Mesendoderm (in vitro differentiated cells): ENCODE data around the gene KRTAP4-4.

Experiments used
- DNase-seq: peaks from one replicate; pipeline ENCODE4 v3.0.0; 2013
- H2AK5ac ChIP-seq: 2 replicates; pipeline ENCODE4 v1.6.1; 2013; ENCODE audit warnings: low read length, inconsistent platforms
- H2BK120ac ChIP-seq: 2 replicates; pipeline ENCODE4 v1.6.1; 2013; ENCODE audit warnings: low read depth, mild to moderate bottlenecking, low read length, moderate library complexity, mixed read lengths
- H2BK15ac ChIP-seq: replicated peaks from 2 replicates; pipeline ENCODE4 v1.6.1; 2013; ENCODE audit warnings: low read depth, mild to moderate bottlenecking, moderate library complexity
- H2BK5ac ChIP-seq: 2 replicates; pipeline ENCODE4 v1.6.1; 2013; ENCODE audit warnings: low read length, inconsistent platforms
- H3K18ac ChIP-seq: 2 replicates; pipeline ENCODE4 v1.6.1; 2013; ENCODE audit warnings: mild to moderate bottlenecking, low read length, mixed read lengths
- H3K23ac ChIP-seq: one replicate; pipeline ENCODE4 v1.6.1; 2013; ENCODE audit warnings: low read length
- H3K27ac ChIP-seq: 2 replicates; pipeline ENCODE4 v1.5.1; 2013; ENCODE audit warnings: low read depth, mild to moderate bottlenecking, inconsistent platforms, low read length, moderate library complexity
- H3K27me3 ChIP-seq: 2 replicates; pipeline ENCODE4 v1.6.1; 2013; ENCODE audit warnings: low read length, control low read depth, mild to moderate bottlenecking, inconsistent platforms; ENCODE audit not compliant: insufficient read depth, poor library complexity
- H3K36me3 ChIP-seq: 2 replicates; pipeline ENCODE4 v1.6.1; 2013; ENCODE audit warnings: low read length, inconsistent platforms; ENCODE audit not compliant: control insufficient read depth, insufficient read depth
- H3K4ac ChIP-seq: one replicate; pipeline ENCODE4 v1.6.1; 2013; ENCODE audit warnings: low read depth, mild to moderate bottlenecking, low read length, moderate library complexity
- H3K4me1 ChIP-seq: 2 replicates; pipeline ENCODE4 v1.6.1; 2013; ENCODE audit warnings: low read depth, low read length, inconsistent platforms; ENCODE audit not compliant: control insufficient read depth
- H3K4me2 ChIP-seq: 2 replicates; pipeline ENCODE4 v1.6.1; 2013; ENCODE audit warnings: low read length
- H3K4me3 ChIP-seq: 2 replicates; pipeline ENCODE4 v1.5.1; 2013; ENCODE audit warnings: mild to moderate bottlenecking, low read length
- H3K56ac ChIP-seq: one replicate; pipeline ENCODE4 v1.6.1; 2013; ENCODE audit warnings: low read length
- H3K79me1 ChIP-seq: 2 replicates; pipeline ENCODE4 v1.6.1; 2013; ENCODE audit warnings: low read length, inconsistent platforms
- H3K79me2 ChIP-seq: 2 replicates; pipeline ENCODE4 v1.6.1; 2013; ENCODE audit warnings: mild to moderate bottlenecking, low read length; ENCODE audit not compliant: control insufficient read depth, insufficient read depth
- H3K9ac ChIP-seq: 2 replicates; pipeline ENCODE4 v1.6.1; 2013; ENCODE audit warnings: low read length, inconsistent platforms
- H4K5ac ChIP-seq: one replicate; pipeline ENCODE4 v1.6.1; 2013; ENCODE audit warnings: low read length
- H4K8ac ChIP-seq: one replicate; pipeline ENCODE4 v1.6.1; 2013; ENCODE audit warnings: low read depth, mild to moderate bottlenecking, control low read depth, low read length, moderate library complexity
- WGBS: extraction: QIAGEN DNeasy Blood & Tissue Kit; methylation state at CpG from one replicate; pipeline ENCODE4 v1.1.7; 2013; ENCODE audit warnings: low lambda C conversion rate, missing lambda C conversion rate; ENCODE audit not compliant: insufficient coverage; ENCODE audit errors: extremely low coverage; 5-methylcytosine and 5-hydroxymethylcytosine counted together

Gene KRTAP4-4

GRCh38 chr17:41147531-41148204 lies 12.9 kb downstream of the KRTAP4-4 start:
- no peak overlapping the region for H2BK5ac ChIP-seq
- no peaks in the 10 kb centered on the region for H3K79me1 ChIP-seq
- H3K79me2 ChIP-seq: no peaks in the 10 kb centered on the region
- H3K23ac ChIP-seq: no peak overlapping the region
- no peak overlapping the region for H4K8ac ChIP-seq
- no peak overlapping the region for H3K9ac ChIP-seq
- no peak overlapping the region for H3K56ac ChIP-seq
- no CpG with 5 or more reads among the region's 2 CpGs for WGBS
- H2AK5ac ChIP-seq: no peak overlapping the region
- H3K27me3 ChIP-seq: no peaks in the 10 kb centered on the region
- no peak overlapping the region for H4K5ac ChIP-seq
- H2BK15ac ChIP-seq: no peak overlapping the region
- no peak for DNase-seq
- no peak overlapping the region for H3K4me2 ChIP-seq
- H3K4ac ChIP-seq: no peak overlapping the region
- H3K18ac ChIP-seq: no peak overlapping the region
- H3K27ac ChIP-seq: no peak overlapping the region
- H3K4me1 ChIP-seq: no peaks in the 10 kb centered on the region
- no peak overlapping the region for H3K4me3 ChIP-seq
- no peaks in the 10 kb centered on the region for H3K36me3 ChIP-seq
- no peak overlapping the region for H2BK120ac ChIP-seq

- Histone ChIP-seq H2AK5ac (no peak overlapping the region), H3K4ac (no peak overlapping the region), H3K4me2 (no peak overlapping the region), H3K23ac (no peak overlapping the region), H3K18ac (no peak overlapping the region), H3K79me1 (no peaks in the 10 kb centered on the region), H3K4me1 (no peaks in the 10 kb centered on the region), H3K79me2 (no peaks in the 10 kb centered on the region), H2BK15ac (no peak overlapping the region), H4K8ac (no peak overlapping the region), H4K5ac (no peak overlapping the region), H3K36me3 (no peaks in the 10 kb centered on the region), H3K4me3 (no peak overlapping the region), H3K27ac (no peak overlapping the region), H3K56ac (no peak overlapping the region), H3K9ac (no peak overlapping the region), H3K27me3 (no peaks in the 10 kb centered on the region), H2BK120ac (no peak overlapping the region), H2BK5ac (no peak overlapping the region)
- WGBS: no CpG with 5 or more reads among the region's 2 CpGs
- no peak for DNase-seq
Observed at GRCh38 chr17:41145261-41145660, 15.3 kb downstream of the KRTAP4-4 start.

- H3K4me1 ChIP-seq: no peaks in the 10 kb centered on the region
- H3K18ac ChIP-seq: no peak overlapping the region
- no peak overlapping the region for H3K56ac ChIP-seq
- no peak overlapping the region for H2BK15ac ChIP-seq
- DNase-seq: no peak
- H4K5ac ChIP-seq: no peak overlapping the region
- no peak overlapping the region for H2BK120ac ChIP-seq
- H3K4me2 ChIP-seq: no peak overlapping the region
- no CpG with 5 or more reads among the region's 1 CpG for WGBS
- H3K4me3 ChIP-seq: no peak overlapping the region
- H3K9ac ChIP-seq: no peak overlapping the region
- H3K36me3 ChIP-seq: no peaks in the 10 kb centered on the region
- no peaks in the 10 kb centered on the region for H3K79me2 ChIP-seq
- no peak overlapping the region for H3K4ac ChIP-seq
- no peak overlapping the region for H2AK5ac ChIP-seq
- no peak overlapping the region for H2BK5ac ChIP-seq
- no peaks in the 10 kb centered on the region for H3K27me3 ChIP-seq
- H3K79me1 ChIP-seq: no peaks in the 10 kb centered on the region
- no peak overlapping the region for H4K8ac ChIP-seq
- no peak overlapping the region for H3K23ac ChIP-seq
- no peak overlapping the region for H3K27ac ChIP-seq
Observed at GRCh38 chr17:41144846-41145245, 15.7 kb downstream of the KRTAP4-4 start.

- H3K27me3 ChIP-seq: no peaks in the 10 kb centered on the region
- no peaks in the 10 kb centered on the region for H3K79me2 ChIP-seq
- H3K27ac ChIP-seq: no peak overlapping the region
- no peak overlapping the region for H3K9ac ChIP-seq
- no peak overlapping the region for H3K18ac ChIP-seq
- DNase-seq: no peak
- no peak overlapping the region for H4K5ac ChIP-seq
- no peaks in the 10 kb centered on the region for H3K79me1 ChIP-seq
- no peak overlapping the region for H3K4me3 ChIP-seq
- no peak overlapping the region for H3K4me2 ChIP-seq
- H3K23ac ChIP-seq: no peak overlapping the region
- no peak overlapping the region for H2BK120ac ChIP-seq
- H3K36me3 ChIP-seq: no peaks in the 10 kb centered on the region
- no peak overlapping the region for H2BK15ac ChIP-seq
- no peaks in the 10 kb centered on the region for H3K4me1 ChIP-seq
- H2BK5ac ChIP-seq: no peak overlapping the region
- no peak overlapping the region for H4K8ac ChIP-seq
- H3K56ac ChIP-seq: no peak overlapping the region
- H2AK5ac ChIP-seq: no peak overlapping the region
- H3K4ac ChIP-seq: no peak overlapping the region
Observed at GRCh38 chr17:41141361-41141760, 19.2 kb downstream of the KRTAP4-4 start.

GRCh38 chr17:41140360-41141131 lies 20.0 kb downstream of the KRTAP4-4 start, which contains the start of gene KRTAP4-6:
KRTAP4-6 (minus strand) TSS chr17:41140544; CDS start chr17:41140487, 57 bp downstream.
- no peak within 1 kb of the TSS for H3K4me2 ChIP-seq
- H3K23ac ChIP-seq: no peak within 1 kb of the TSS
- WGBS: no CpG with 5 or more reads among the region's 6 CpGs
- no peak within 1 kb of the TSS for H2BK5ac ChIP-seq
- no peak within 1 kb of the TSS for H4K5ac ChIP-seq
- H3K4ac ChIP-seq: no peak within 1 kb of the TSS
- DNase-seq: peak; percentile 1
- H2BK15ac ChIP-seq: no peak within 1 kb of the TSS
- H3K36me3 ChIP-seq: no peaks in the 10 kb centered on the region
- no peaks in the 10 kb centered on the region for H3K4me1 ChIP-seq
- no peak within 1 kb of the TSS for H3K56ac ChIP-seq
- no peaks in the 10 kb centered on the region for H3K27me3 ChIP-seq
- no peaks in the 10 kb centered on the region for H3K79me2 ChIP-seq
- no peak within 1 kb of the TSS for H3K18ac ChIP-seq
- no peak within 1 kb of the TSS for H3K27ac ChIP-seq
- H2BK120ac ChIP-seq: no peak within 1 kb of the TSS
- H3K9ac ChIP-seq: no peak within 1 kb of the TSS
- no peak within 1 kb of the TSS for H3K4me3 ChIP-seq
- no peaks in the 10 kb centered on the region for H3K79me1 ChIP-seq
- no peak within 1 kb of the TSS for H4K8ac ChIP-seq
- no peak within 1 kb of the TSS for H2AK5ac ChIP-seq
